GM18951 (cell line): ENCODE results near the gene FBXL17.

ENCODE experiments used
- POLR2A ChIP-seq: IDR thresholded peaks from 4 replicates; pipeline ENCODE4 v1.6.1; 2011; ENCODE audit warnings: mild to moderate bottlenecking; ENCODE audit not compliant: insufficient read length, insufficient read depth; ENCODE audit errors: extremely low read depth
- in situ Hi-C: fragments of 300-500 bp; cut with MboI; formaldehyde crosslinking; loops from one replicate; pipeline ENCODE4 v1.12.0; 2022; ENCODE audit warnings: low sequenced_read_pairs, mixed read lengths, inconsistent platforms; ENCODE audit not compliant: unreplicated experiment

FBXL17 gene

DNA sequence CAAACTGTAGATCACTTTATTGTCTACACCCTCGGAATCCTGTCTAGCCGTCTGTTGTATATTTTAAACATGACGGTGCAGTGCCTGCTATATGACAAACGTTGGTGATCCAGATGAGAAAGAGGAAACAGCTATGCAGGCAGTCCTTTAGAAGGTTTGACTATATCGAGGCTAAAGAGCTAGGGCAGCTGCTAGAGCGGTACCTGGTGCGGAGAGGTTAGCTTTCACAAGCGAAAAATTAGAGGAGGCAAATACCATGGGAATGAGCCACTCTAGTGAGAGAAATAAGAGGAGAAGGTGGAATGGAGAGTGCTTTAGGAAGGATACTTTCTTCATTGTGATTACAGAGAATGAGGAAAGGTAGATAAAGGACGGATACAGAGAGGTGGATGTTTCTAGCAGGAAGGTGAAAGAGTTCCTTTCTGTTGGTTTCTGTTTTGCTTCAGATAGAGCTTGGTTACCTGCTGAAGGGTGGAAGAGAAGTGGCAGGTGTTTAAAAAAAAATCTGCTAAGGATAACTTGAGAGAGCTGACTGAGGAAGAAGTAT lies 959 bp upstream of the FBXL17 start:
- TF ChIP-seq POLR2A = no peak
- in situ Hi-C loops = no loop called here

DNA sequence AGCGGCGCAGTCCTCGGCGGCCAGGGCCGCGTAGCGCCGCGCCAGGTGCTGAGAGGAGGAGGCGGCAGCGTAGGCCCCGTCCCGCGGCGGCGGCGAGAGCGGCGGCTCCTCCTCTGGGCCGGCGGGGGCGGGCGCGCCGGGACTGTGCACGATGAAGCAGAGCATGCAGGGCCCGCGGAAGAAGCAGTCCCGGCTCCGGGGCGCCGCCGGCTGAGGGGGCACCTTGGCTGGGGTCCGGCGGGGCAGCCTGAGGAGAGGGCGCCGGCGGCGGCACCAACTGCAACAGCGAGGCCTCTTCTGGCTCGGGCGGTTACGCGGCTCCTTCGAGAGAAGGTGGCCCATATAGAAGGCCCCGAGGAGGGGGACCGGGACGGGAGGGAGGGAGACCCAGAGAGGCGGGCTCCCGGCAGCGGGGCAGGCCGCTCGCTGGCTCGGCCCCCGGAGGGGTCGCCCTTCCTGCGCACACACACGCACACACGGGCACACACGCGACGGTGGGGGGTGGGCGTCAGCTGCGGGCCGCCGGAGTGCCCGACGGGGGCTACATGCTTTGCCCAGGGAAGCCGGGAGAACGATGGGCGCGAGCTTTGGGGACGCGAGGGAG lies 446 bp downstream of the FBXL17 start:
- in situ Hi-C loops = no loop called here

DNA sequence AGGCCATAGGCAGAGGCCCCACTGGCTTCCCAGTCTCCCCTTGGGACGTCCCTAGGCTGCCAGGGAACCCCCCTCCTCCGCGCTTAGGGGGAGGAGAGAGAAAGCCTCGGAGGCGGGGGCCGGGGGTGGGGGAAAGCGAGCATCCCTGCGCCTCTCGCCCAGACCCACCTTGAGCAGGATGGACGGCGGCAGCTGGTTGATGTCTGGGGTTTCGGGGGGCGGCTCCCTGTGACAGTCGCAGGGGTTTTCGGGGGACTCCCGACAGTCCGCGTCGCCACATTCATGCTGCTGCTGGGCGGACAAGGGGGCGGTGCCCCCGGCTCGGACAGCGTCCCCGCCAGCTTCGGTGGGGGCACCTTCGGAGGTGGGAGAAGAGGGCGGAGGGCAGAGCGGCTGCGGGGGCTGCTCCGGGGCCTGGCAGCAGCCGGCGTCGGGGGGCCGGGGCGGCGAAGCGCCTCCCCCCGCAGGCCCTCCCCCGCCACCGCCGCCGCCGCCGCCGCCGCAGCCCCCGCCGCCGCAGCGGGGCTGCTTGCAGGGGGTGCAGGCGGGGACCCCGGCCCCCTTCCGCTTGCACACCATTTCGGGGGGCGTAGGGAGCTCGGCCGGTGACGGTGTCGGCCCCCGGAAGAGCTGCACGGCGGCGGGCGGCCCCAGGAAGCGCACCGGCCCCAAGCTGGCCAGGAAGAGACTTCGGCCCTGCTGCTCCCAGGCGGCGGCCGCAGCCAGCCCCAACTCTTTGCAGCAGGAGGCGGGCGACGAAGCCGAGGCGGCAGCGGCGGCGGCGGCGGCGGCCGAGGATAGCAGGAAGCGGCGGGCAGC lies 1.2 kb downstream of the FBXL17 start:
- in situ Hi-C loops = no loop called here

More for the DNA sequence above, 446 bp downstream of the FBXL17 start:
- peak; percentile 15 for TF ChIP-seq POLR2A

DNA sequence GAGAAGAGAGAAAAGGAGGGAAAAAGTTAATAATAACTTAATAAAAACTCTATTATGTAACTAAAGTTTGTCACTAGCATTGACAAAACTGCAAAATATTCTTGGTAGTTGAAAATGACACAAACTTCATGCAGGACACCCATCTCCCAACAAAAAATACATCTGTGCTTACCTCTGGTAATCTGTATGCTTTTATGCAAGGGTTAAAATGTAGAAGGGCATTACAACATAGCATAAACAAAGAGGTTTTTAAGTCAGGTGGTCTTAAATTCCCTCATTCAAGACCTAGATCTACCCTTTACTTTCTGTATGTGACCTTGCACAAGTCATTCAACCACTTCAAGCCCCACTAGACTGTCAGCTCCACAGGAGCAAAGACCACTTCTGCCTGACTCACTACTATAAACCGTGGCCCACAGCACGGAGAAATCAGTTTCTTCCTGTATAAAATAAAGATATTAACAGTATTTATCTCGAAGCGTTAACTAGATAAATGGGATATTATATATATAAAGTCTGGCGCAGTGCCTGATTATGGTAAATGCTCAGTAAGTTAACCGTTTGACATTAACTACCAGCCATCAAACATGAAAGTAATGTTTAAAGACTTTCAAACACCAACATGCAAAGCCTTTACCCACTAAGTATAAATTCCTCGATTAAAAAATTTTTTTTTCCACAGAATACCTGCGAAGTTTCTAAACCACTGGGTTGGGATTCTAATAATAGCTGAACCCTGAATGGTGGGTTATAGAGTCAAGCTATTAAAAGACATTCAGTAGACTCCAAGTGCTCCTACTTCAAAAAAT lies 2.0 kb downstream of the FBXL17 start:
- in situ Hi-C loops = no loop called here
- no peak for TF ChIP-seq POLR2A

More for the DNA sequence above, 1.2 kb downstream of the FBXL17 start:
- TF ChIP-seq POLR2A = peak; percentile 52

DNA sequence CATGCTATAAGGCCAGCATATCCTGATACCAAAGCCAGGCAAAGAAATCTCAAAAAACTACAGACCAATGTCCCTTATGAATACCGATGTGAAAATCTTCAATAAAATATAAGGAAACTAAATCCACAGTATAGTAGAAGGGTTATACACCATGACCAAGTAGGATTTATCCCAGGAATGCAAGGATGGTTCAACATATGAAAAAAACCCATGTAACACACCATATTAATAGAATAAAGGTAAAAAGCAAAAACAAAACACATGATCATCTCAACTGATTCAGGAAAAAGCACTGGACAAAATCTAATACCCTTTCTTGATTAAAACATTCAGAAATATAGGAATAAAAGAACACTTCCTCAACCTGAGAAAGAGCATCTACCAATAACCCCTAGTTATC lies 6.1 kb downstream of the FBXL17 start:
- in situ Hi-C loops = no loop called here
- no peak for TF ChIP-seq POLR2A

DNA sequence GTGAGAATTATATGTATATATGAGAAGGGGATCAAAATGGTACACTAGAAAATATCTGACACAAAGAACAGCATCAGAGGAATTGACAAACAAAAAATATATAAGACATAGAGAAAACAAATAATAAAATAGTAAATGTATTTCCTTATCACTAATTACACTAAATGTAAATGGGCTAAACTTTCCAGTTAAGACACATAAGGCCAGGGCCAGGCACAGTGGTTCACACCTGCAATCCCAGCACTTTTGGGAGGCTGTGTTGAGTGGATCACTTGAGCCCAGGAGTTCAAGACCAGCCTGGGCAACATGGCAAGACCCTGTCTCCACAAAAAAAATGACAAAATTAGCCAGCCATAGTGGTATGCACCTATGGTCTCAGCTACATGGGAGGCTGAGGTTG lies 8.5 kb downstream of the FBXL17 start:
- no peak for TF ChIP-seq POLR2A
- in situ Hi-C loops = no loop called here

DNA sequence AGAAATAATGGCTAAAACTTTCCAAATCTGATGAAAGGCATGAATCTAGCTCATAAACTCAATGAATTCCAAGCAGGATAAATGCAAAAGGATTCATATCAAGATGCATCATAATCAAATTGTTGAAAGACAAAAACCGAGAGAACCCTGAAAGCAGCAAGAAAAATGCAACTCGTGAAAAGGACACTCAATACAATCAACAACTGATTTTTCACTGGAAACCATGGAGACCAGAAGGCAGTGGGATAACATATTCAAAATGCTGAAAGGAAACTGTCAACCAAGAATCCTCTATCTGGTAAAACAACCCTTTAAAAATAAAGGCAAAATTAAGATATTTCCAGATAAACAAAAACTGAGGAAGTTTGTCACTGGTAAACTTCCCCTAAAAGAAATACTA lies 9.5 kb downstream of the FBXL17 start:
- no peak for TF ChIP-seq POLR2A

DNA sequence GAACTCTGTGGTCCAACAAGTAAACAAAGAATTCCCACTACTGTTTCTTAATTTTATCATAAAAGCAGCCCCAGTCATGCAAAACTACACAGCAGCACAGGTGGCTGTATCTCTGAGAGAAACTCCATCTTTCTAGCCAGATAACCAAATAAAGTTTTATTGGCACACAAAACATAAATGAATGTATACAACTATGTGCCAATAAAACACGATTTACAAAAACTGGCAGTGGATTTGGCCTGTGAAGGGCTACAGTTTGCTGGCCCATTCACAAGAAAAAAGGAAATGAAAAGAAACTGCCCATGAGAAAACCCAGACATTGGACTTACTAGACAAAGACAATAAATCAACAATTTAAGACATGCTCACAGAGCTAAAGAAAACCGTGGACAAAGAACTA lies 10.6 kb downstream of the FBXL17 start:
- in situ Hi-C loops = no loop called here
- TF ChIP-seq POLR2A = no peak

More for the DNA sequence above, 9.5 kb downstream of the FBXL17 start:
- in situ Hi-C loops = no loop called here

DNA sequence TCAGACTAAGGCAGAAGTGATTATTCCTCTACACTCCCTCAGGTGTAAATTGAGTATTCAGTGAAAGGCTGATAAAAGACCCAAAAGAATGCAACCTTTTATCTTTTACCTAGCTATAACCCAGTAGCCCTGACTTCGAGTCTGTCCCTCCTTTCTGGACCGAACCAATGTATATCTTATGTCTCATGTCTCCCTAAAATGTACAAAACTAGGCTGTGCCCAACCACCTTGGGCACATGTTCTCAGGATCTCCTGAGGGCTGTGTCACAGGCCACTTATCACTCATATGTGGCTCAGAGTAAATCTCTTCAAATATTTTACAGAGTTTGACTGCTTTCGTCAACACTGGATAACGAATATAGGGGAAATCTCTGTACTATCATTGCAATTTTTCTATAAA lies 12.7 kb downstream of the FBXL17 start:
- in situ Hi-C loops = no loop called here
- no peak for TF ChIP-seq POLR2A

DNA sequence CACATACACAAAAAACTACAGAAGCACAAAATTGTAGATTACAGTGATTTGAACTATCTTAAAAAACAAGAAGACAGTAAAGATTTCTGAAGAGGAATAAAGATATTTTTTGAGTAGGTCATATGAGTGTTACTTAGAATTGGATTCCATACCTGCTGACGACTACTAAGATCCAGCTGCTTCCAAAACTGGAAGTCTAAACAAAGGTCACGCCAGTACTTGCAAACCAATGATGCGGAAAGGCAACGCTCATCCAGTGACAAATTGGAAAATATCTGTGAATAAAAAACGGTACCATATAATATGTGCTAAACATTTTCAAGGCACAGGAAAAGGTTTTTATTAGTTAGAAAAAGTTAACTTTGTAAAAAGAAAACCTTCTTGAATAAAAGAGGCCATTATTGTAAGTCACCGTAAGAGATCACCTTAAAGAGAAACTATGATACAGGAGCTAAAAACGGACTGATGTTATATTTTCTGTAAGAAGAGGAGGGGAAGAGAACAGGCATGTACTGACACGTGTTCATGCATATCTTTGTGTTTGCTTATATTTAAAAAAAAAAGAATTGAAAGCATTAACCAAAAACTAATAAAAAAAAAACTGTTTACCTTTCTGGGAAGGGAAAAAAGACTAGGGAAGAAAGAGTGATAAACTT lies 14.1 kb downstream of the FBXL17 start:
- in situ Hi-C loops = no loop called here
- no peak for TF ChIP-seq POLR2A

DNA sequence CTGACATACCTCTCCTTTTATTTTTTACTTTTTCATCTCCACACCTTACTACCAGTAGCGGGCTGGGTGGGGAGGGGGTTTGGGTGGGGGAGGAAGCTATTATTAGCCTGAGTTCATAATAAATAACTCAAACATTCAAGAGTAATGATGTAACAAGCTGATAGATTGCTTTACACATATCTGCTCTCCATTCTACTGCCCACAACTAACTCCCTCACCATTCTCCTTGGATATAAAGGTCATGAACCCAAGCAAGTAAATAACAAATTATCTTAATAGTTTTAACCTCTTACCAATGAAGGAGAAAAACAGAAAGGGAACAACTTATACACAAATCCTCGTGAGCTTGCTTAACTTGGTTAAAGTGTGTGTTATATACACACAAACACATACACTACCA lies 15.4 kb downstream of the FBXL17 start:
- no peak for TF ChIP-seq POLR2A
- in situ Hi-C loops = no loop called here

DNA sequence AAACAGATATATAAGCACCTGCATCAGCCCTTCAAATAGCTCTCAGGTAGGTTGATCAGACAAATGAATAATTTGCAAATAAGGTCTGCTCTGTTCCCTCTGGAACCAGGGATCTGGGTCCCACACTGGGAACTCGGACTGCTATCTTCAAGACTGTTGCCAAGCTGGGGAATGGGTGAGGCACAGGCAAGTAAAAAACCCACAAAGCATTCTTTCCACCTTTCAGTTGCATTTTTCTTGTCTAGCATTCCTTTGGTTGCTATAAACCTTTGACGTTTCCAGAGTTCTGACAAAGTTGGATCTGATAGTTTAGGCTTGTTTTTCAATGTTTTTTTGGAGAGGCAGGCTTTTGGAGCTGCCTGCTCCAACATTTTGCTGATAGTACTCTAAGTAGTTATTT lies 20.1 kb downstream of the FBXL17 start:
- in situ Hi-C loops = no loop called here
- TF ChIP-seq POLR2A = no peak

DNA sequence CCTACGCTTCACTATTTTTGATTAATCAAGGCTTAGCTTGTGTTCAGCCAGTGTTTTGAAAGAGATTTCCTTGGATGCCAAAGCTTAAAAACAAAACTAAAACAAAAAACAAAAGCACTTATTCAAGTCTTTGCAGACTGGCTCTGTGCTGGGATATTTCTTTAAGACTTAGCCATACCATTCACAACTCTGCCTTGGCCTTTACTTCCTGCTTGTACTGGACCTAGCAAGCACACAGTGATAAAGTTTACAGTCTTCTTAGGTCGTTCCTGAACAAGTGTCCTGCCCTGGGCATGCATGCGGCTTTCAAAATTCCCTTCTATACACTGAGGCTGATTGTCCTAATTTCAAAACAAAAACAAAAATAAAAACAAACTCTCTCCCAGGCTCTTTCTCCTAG lies 20.7 kb downstream of the FBXL17 start:
- in situ Hi-C loops = no loop called here
- no peak for TF ChIP-seq POLR2A
